ENCODE results near the gene ST6GALNAC6.
"Not testable (repeated sequence)": the region's sequence is repeated elsewhere in the genome, so short reads cannot be mapped to it uniquely, and the experiment has no call there.

Gene ST6GALNAC6

DNA sequence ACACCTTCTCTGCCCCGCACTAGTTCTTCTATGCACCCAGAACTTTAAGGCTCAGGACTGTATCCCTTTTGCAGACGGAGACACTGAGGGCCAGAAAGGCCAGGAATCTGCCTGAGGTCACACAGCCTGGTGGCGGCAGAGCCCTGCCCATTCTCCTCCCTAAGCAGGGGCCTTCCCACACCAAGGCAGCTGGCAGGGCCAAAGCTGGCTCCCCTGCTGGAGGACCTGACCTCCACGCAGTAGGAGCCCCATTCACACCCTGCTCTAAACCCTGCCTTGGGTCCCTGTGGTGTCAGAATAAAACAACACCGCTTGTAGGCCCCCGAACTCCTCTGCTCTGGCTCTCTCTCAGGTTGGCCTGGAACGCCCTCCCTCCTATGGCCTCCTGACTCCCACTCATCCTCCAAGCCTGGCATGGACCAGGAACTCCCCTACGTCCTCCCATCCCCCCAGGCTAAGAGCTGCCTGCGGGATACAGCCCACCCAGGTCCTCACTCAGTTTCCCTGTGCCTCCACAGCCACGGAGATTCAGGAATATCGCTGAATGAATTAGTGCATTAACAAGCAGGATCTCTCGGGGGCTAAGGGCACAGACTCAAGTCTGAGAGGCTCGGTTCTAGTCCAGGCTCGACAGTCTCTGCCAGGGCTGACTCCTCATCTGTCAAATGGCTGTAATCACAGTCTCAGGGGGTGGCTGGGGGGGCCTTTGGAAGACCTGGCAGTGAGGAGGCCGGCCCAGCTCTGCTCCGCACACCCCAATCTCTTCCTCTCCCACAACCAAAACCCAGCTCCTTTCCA is 2.8 kb downstream of the ST6GALNAC6 start:
- Mint-ChIP-seq H3K27me3 (no peaks in the 10 kb centered on the region), H3K9me3 (no peaks in the 10 kb centered on the region), H3K36me3 (peaks cover 58% of the 10 kb centered on the region), H3K4me1 (peaks cover 48% of the 10 kb centered on the region), H3K27ac (no peak overlapping the region), H3K4me3 (no peak overlapping the region)
- no peak for ATAC-seq

- no peak overlapping the region for H3K27ac Mint-ChIP-seq
- ATAC-seq, result no peak
- peaks cover 40% of the 10 kb centered on the region for H3K4me1 Mint-ChIP-seq
- H3K36me3 Mint-ChIP-seq, result peaks cover 63% of the 10 kb centered on the region
- H3K4me3 Mint-ChIP-seq, result no peak overlapping the region
- no peaks in the 10 kb centered on the region for H3K27me3 Mint-ChIP-seq
- no peaks in the 10 kb centered on the region for H3K9me3 Mint-ChIP-seq
Measured at GRCh38 chr9:127895811-127896210, 3.6 kb downstream of the ST6GALNAC6 start.

DNA sequence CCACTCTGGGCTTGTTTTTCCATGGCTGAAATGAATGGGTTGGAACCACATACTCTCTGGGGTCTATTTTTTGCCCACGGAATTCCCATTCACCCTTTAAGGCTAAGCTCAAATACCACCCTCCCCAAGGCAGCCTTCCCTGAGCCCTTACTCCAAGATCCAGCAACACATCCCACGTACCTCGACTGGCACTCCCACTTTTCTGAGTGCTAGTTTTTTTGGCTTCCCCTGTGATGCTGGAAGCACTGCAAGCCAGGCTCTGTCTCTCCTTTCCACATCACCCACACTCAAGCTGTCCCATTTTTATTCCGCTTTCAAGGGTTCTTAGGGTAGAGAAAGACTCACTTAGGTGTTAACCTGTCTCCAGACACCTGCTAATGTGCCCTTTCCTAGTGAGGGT is 6.0 kb downstream of the ST6GALNAC6 start:
- H3K9me3 Mint-ChIP-seq, result no peaks in the 10 kb centered on the region
- no peak for ATAC-seq
- peaks cover 75% of the 10 kb centered on the region for H3K36me3 Mint-ChIP-seq
- H3K4me3 Mint-ChIP-seq, result no peak overlapping the region
- peaks cover 26% of the 10 kb centered on the region for H3K4me1 Mint-ChIP-seq
- H3K27me3 Mint-ChIP-seq, result no peaks in the 10 kb centered on the region
- H3K27ac Mint-ChIP-seq, result no peak overlapping the region

DNA sequence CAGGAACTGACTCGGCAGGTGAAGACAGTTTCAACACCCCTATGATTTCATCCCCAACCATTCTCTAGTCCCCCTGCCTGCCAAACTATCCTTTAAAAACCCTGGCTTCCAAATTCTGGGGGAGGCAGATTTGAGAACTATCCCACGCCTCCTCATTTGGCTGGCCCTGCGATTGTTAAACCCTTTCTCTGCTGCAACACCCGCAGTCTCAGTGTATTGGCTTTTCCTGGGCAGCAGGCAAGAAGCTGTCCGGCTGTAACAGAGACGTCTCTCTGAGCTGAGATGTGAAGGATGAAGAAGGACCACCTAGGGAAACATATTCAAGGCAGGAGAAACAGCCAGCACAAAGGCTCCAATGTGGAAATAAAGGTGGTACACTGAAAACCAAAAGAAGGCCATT is 6.6 kb downstream of the ST6GALNAC6 start:
- no peaks in the 10 kb centered on the region for H3K27me3 Mint-ChIP-seq
- peaks cover 22% of the 10 kb centered on the region for H3K4me1 Mint-ChIP-seq
- no peak overlapping the region for H3K4me3 Mint-ChIP-seq
- ATAC-seq, result no peak
- H3K9me3 Mint-ChIP-seq, result no peaks in the 10 kb centered on the region
- H3K36me3 Mint-ChIP-seq, result peaks cover 77% of the 10 kb centered on the region
- H3K27ac Mint-ChIP-seq, result no peak overlapping the region

GRCh38 chr9:127890053-127890452 is 9.3 kb downstream of the ST6GALNAC6 start:
- Mint-ChIP-seq H3K36me3 (peaks cover 77% of the 10 kb centered on the region), H3K27me3 (no peaks in the 10 kb centered on the region), H3K9me3 (no peaks in the 10 kb centered on the region), H3K4me3 (no peak overlapping the region), H3K27ac (no peak overlapping the region), H3K4me1 (peaks cover 27% of the 10 kb centered on the region)
- ATAC-seq, result no peak

DNA sequence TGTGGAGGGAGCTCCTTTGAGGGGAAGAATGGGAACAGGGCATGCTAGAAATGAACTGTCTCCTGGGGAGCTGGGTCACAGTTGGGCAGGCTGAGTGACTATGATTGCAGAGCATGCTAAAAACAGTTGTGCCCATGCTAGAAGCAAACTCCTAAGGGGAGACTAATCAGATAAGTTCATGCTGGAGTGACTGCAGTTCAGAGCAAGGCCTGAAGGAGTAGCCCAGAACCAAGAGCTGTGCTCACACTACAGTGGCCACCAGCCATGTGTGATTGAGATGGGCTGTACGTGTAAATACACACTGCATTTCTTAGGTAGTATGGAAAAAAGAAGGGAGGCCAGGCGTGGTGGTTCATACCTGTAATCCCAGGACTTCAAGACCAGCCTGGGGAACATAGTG is 11.6 kb downstream of the ST6GALNAC6 start:
- peak; percentile 51 for ATAC-seq
- peaks cover 71% of the 10 kb centered on the region for H3K36me3 Mint-ChIP-seq
- H3K27ac Mint-ChIP-seq, result no peak overlapping the region
- H3K27me3 Mint-ChIP-seq, result no peaks in the 10 kb centered on the region
- H3K4me3 Mint-ChIP-seq, result no peak overlapping the region
- no peaks in the 10 kb centered on the region for H3K9me3 Mint-ChIP-seq
- H3K4me1 Mint-ChIP-seq, result peaks cover 38% of the 10 kb centered on the region

- peaks cover 64% of the 10 kb centered on the region for H3K36me3 Mint-ChIP-seq
- no peak for ATAC-seq
- no peaks in the 10 kb centered on the region for H3K9me3 Mint-ChIP-seq
- no peak overlapping the region for H3K4me3 Mint-ChIP-seq
- H3K27me3 Mint-ChIP-seq, result no peaks in the 10 kb centered on the region
- peak overlapping the region; percentile 57 for H3K27ac Mint-ChIP-seq
- peaks cover 46% of the 10 kb centered on the region for H3K4me1 Mint-ChIP-seq
Measured at GRCh38 chr9:127886401-127886972, 12.9 kb downstream of the ST6GALNAC6 start.

DNA sequence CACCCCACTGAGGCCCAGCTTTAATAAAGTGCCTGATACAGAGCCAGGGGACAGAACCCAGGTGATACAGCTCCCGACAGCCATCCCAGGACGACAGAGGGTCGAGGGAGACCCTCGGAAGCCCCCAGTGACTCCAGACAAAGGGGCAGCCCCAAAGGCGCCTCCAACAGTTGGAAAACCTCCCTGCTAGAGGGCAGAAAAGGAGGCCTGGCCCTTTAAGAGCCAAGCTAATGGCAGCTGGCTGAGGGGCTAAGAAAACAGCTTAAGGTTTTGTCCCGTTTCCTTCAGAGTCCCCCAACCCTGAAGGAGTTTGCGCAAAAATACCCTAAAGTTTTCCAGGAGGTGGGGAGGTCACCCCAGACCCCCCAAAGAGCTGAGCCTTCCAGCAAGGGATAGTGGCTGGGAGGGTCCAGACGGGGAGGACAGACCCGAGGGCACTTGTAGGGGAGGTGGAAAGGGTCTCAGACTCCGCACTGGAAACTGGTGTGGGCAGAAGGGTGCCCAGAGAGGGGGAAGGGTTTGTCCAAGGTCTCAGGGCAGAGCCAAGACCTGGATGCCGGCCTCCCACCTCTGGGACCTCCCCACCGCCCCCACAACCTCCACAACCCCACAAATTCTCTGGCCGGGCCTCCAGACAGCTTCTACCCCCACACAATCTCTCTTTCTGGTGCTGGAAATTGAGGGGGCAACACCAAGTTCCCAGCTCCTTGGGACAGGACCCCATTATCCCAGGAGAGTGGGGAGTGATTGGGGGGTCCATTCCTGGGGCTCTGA is 13.7 kb downstream of the ST6GALNAC6 start:
- H3K27ac Mint-ChIP-seq, result peak overlapping the region; percentile 57
- H3K36me3 Mint-ChIP-seq, result peaks cover 58% of the 10 kb centered on the region
- no peaks in the 10 kb centered on the region for H3K27me3 Mint-ChIP-seq
- no peak overlapping the region for H3K4me3 Mint-ChIP-seq
- peaks cover 46% of the 10 kb centered on the region for H3K4me1 Mint-ChIP-seq
- no peaks in the 10 kb centered on the region for H3K9me3 Mint-ChIP-seq
- no peak for ATAC-seq

DNA sequence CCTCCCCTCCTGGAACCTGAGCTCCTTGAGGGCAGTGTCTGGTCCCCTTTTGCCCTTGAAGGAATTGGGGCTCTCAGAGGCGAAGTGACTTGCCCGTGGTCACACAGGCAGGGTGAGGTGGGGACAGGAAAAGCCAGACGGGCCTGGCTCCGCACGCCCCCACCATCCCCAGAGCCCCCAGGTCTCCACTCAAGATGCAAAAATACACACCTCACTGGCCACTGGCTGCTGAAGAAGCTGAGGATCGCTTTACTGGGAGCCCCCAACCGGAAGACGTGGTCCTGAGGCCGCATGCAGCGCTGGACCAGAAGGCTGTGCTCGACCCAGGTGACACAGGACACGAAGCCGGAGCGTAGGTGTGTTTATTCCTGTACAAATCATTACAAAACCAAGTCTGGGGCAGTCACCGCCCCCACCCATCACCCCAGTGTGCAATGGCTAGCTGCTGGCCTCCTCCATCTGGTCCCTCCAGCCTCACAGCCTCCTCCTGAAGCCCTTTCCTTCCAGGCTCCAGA is 14.4 kb downstream of the ST6GALNAC6 start:
- Mint-ChIP-seq H3K9me3 (no peaks in the 10 kb centered on the region), H3K4me3 (no peak overlapping the region), H3K27ac (peak overlapping the region; percentile 57), H3K4me1 (peaks cover 46% of the 10 kb centered on the region), H3K36me3 (peaks cover 51% of the 10 kb centered on the region), H3K27me3 (no peaks in the 10 kb centered on the region)
- peak; percentile 41 for ATAC-seq

DNA sequence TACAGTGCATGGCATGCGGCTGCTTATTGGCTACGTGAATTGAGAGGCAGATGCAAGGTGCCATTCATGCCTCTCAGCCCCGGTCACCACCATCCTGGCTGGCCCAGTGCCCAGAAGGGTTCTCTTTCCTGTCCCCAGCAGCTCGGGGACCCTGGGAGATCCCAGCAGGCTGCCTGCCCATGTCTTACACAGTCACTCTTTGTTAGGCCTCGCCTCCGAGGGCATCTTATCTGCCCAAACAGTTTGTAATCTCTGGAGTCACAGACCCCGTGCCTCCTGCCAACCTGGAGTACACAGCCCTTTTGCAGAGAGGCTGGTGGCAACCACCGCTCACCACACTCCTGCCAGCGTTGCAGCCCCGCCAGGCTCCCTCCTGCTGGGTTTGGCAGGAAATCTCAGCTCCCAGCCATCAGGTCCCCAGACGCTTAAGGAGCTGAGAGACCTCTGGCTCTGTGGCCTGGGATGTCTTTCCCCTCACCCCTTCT is 14.9 kb downstream of the ST6GALNAC6 start:
- Mint-ChIP-seq H3K4me3 (no peak overlapping the region), H3K9me3 (no peaks in the 10 kb centered on the region), H3K27ac (peak overlapping the region; percentile 57), H3K36me3 (peaks cover 49% of the 10 kb centered on the region), H3K4me1 (peaks cover 46% of the 10 kb centered on the region), H3K27me3 (no peaks in the 10 kb centered on the region)
- ATAC-seq, result no peak

GRCh38 chr9:127883959-127884358 is 15.4 kb downstream of the ST6GALNAC6 start:
- ATAC-seq, result peak; percentile 14
- H3K27ac Mint-ChIP-seq, result no peak overlapping the region

GRCh38 chr9:127881715-127882114 is 17.7 kb downstream of the ST6GALNAC6 start:
- H3K27me3 Mint-ChIP-seq, result peaks cover 13% of the 10 kb centered on the region
- not testable (repeated sequence) for H3K4me3 Mint-ChIP-seq, H3K9me3 Mint-ChIP-seq, ATAC-seq
- peaks cover 56% of the 10 kb centered on the region for H3K4me1 Mint-ChIP-seq
- peaks cover 33% of the 10 kb centered on the region for H3K36me3 Mint-ChIP-seq
- peak overlapping the region; percentile 33 for H3K27ac Mint-ChIP-seq

More at GRCh38 chr9:127883959-127884358, 15.4 kb downstream of the ST6GALNAC6 start:
- H3K4me1 Mint-ChIP-seq, result peaks cover 50% of the 10 kb centered on the region
- H3K27me3 Mint-ChIP-seq, result no peaks in the 10 kb centered on the region
- H3K4me3 Mint-ChIP-seq, result no peak overlapping the region
- peaks cover 49% of the 10 kb centered on the region for H3K36me3 Mint-ChIP-seq
- no peaks in the 10 kb centered on the region for H3K9me3 Mint-ChIP-seq

- Mint-ChIP-seq H3K27me3 (peaks cover 14% of the 10 kb centered on the region), H3K36me3 (peaks cover 19% of the 10 kb centered on the region), H3K9me3 (no peaks in the 10 kb centered on the region), H3K4me3 (no peak overlapping the region), H3K4me1 (peaks cover 42% of the 10 kb centered on the region), H3K27ac (no peak overlapping the region)
- ATAC-seq, result no peak
Measured at GRCh38 chr9:127880143-127880542, 19.3 kb downstream of the ST6GALNAC6 start.

DNA sequence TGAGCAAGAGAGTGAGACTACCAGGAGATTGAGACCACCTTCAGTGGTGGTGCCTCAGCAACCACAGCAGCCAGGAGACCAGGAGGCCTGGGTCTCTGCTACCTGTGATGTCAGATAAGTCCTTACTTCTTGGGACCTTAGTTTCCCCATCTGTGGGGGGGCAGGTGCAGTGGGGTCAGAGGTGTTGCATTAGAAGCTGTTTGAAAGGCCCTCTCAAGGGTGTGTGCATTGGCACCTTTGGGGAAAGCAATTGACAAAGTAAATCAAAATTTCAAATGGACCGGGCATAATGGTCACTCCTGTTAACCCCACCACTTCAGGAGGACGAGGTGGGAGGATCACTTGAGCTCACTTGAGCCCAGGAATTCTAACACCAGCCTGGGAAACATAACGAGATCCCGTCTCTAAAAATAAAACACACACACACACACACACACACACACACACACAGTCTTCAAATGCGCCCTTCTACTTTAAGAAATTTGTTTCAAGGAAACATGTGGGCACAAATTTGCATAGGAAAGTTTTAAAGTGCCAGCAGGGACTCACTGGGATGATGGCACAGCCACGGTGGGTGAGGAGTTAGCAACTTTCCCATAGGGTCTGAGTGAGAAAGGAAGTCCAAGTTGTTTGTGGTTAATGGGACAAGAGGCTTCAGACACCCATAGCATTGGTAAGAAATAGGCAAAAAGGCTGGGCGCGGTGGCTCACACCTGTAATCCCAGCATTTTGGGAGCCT is 20.6 kb downstream of the ST6GALNAC6 start:
- Mint-ChIP-seq H3K4me1 (peaks cover 29% of the 10 kb centered on the region), H3K9me3 (no peaks in the 10 kb centered on the region), H3K4me3 (no peak overlapping the region), H3K36me3 (peaks cover 6% of the 10 kb centered on the region), H3K27ac (no peak overlapping the region), H3K27me3 (peaks cover 14% of the 10 kb centered on the region)
- no peak for ATAC-seq
